Smooth muscle cell (in vitro differentiated cells): ENCODE measurements around the gene PSMD3. TPM values are rescaled to one million over a fixed set of nuclear protein-coding genes. Genes with fewer than 3 reads are reported as not detected.
"Not testable (repeated sequence)": the region's sequence is repeated elsewhere in the genome, so short reads cannot be mapped to it uniquely, and the experiment has no call there.

Experiments used
- DNase-seq: peaks from one replicate; lab custom pipeline; 2025; ENCODE audit not compliant: unreplicated experiment; lab: John Stamatoyannopoulos, UW
- H2AFZ ChIP-seq: fragments of 200-600 bp; sonication (generic); 2 replicates; pipeline ENCODE4 v1.6.0; 2016; ENCODE audit warnings: antibody characterized with exemption, low read depth, mild to moderate bottlenecking
- H3F3A ChIP-seq: fragments of 200-600 bp; sonication (generic); 2 replicates; pipeline ENCODE4 v1.6.0; 2017; ENCODE audit warnings: antibody characterized with exemption, low read depth
- H3K27ac ChIP-seq: fragments of 200-600 bp; sonication (generic); 2 replicates; pipeline ENCODE4 v1.5.1; 2016; ENCODE audit warnings: low read depth, mild to moderate bottlenecking
- H3K27me3 ChIP-seq: fragments of 200-600 bp; sonication (generic); 2 replicates; pipeline ENCODE4 v1.6.1; 2016; ENCODE audit warnings: low read depth, mild to moderate bottlenecking
- H3K36me3 ChIP-seq: fragments of 200-600 bp; sonication (generic); 2 replicates; pipeline ENCODE4 v1.5.1; 2016; ENCODE audit warnings: low read depth
- H3K4me1 ChIP-seq: fragments of 200-600 bp; sonication (generic); 2 replicates; pipeline ENCODE4 v1.5.1; 2016; ENCODE audit warnings: low read depth
- H3K4me2 ChIP-seq: fragments of 200-600 bp; sonication (generic); 2 replicates; pipeline ENCODE4 v1.6.0; 2016; ENCODE audit warnings: mild to moderate bottlenecking
- H3K4me3 ChIP-seq: fragments of 200-600 bp; sonication (generic); 2 replicates; pipeline ENCODE4 v1.5.1; 2016; ENCODE audit warnings: mild to moderate bottlenecking
- H3K79me2 ChIP-seq: fragments of 200-600 bp; sonication (generic); 2 replicates; pipeline ENCODE4 v1.6.0; 2016; ENCODE audit warnings: low read depth, mild to moderate bottlenecking
- H3K9ac ChIP-seq: fragments of 200-600 bp; sonication (generic); 2 replicates; pipeline ENCODE4 v1.6.0; 2016; ENCODE audit warnings: low read depth
- H3K9me3 ChIP-seq: fragments of 200-600 bp; sonication (generic); replicated peaks from 2 replicates; pipeline ENCODE4 v1.5.1; 2016; ENCODE audit warnings: low read depth
- H4K20me1 ChIP-seq: fragments of 200-600 bp; sonication (generic); 2 replicates; pipeline ENCODE4 v1.6.0; 2016; ENCODE audit warnings: low read depth
- CTCF ChIP-seq: fragments of 200-600 bp; sonication (generic); IDR thresholded peaks from 2 replicates; pipeline ENCODE4 v1.5.1; 2017; ENCODE audit warnings: borderline replicate concordance, mild to moderate bottlenecking, antibody characterized with exemption; ENCODE audit not compliant: insufficient read depth, poor library complexity, severe bottlenecking
- WGBS: methylation state at CpG from one replicate; pipeline ENCODE4 v1.1.7; 2016; ENCODE audit warnings: low lambda C conversion rate; 5-methylcytosine and 5-hydroxymethylcytosine counted together
- polyA plus RNA-seq: library from polyadenylated mRNA; unstranded; fragments of >200 nt; fragmentation: Nextera tagmentation; extraction: Ambion mirVana; gene quantifications from 2 replicates; pipeline ENCODE4 v1.2.1, GENCODE V29; 2016
- total RNA-seq: library from RNA; depleted of rRNA; stranded (reverse); fragments of >200 nt; gene quantifications from 2 replicates; pipeline ENCODE4 v1.2.3, GENCODE V29; 2014

PSMD3 gene
- total and polyA plus RNA-seq, 2 experiments from 2014 or later, result 83.8 to 110 TPM

- H2AFZ ChIP-seq, result no peak overlapping the region
- H3K4me3 ChIP-seq, result no peak overlapping the region
- H3K36me3 ChIP-seq, result peaks cover under 1% of the 10 kb centered on the region
- H3K9ac ChIP-seq, result no peak overlapping the region
- no peak overlapping the region for H3K4me2 ChIP-seq
- H3K9me3 ChIP-seq, result no peaks in the 10 kb centered on the region
- H3K4me1 ChIP-seq, result no peaks in the 10 kb centered on the region
- no peaks in the 10 kb centered on the region for H3K79me2 ChIP-seq
- 87% methylated on average over 6 of the region's 6 CpGs for WGBS
- H3F3A ChIP-seq, result no peaks in the 10 kb centered on the region
- H4K20me1 ChIP-seq, result no peaks in the 10 kb centered on the region
- DNase-seq, result no peak
- no peak for TF ChIP-seq CTCF
- H3K27me3 ChIP-seq, result no peaks in the 10 kb centered on the region
- H3K27ac ChIP-seq, result no peak overlapping the region
These were observed 16.2 kb downstream of the PSMD3 start for GRCh38 chr17:39996800-39997199.

- no peak for DNase-seq
- H3K79me2 ChIP-seq, result no peaks in the 10 kb centered on the region
- 95% methylated on average over 4 of the region's 4 CpGs for WGBS
- no peak overlapping the region for H3K9ac ChIP-seq
- H2AFZ ChIP-seq, result no peak overlapping the region
- no peaks in the 10 kb centered on the region for H4K20me1 ChIP-seq
- no peaks in the 10 kb centered on the region for H3K9me3 ChIP-seq
- H3K4me2 ChIP-seq, result no peak overlapping the region
- H3F3A ChIP-seq, result no peaks in the 10 kb centered on the region
- no peaks in the 10 kb centered on the region for H3K36me3 ChIP-seq
- H3K4me3 ChIP-seq, result no peak overlapping the region
- H3K27me3 ChIP-seq, result no peaks in the 10 kb centered on the region
- H3K4me1 ChIP-seq, result no peaks in the 10 kb centered on the region
- no peak for TF ChIP-seq CTCF
- no peak overlapping the region for H3K27ac ChIP-seq
These were observed 16.9 kb downstream of the PSMD3 start for GRCh38 chr17:39997543-39997942.

- WGBS, result 92% methylated on average over 4 of the region's 4 CpGs
- Histone ChIP-seq H2AFZ (no peak overlapping the region), H3F3A (no peaks in the 10 kb centered on the region), H3K9ac (no peak overlapping the region), H4K20me1 (no peaks in the 10 kb centered on the region), H3K27me3 (no peaks in the 10 kb centered on the region), H3K4me1 (no peaks in the 10 kb centered on the region), H3K27ac (no peak overlapping the region), H3K36me3 (no peaks in the 10 kb centered on the region), H3K4me3 (no peak overlapping the region), H3K79me2 (no peaks in the 10 kb centered on the region), H3K9me3 (no peaks in the 10 kb centered on the region), H3K4me2 (no peak overlapping the region)
- TF ChIP-seq CTCF, result no peak
- no peak for DNase-seq
These were observed 18.5 kb downstream of the PSMD3 start for GRCh38 chr17:39999067-39999466.

- Histone ChIP-seq H3K27ac (no peak overlapping the region), H3F3A (no peaks in the 10 kb centered on the region), H3K4me3 (no peak overlapping the region), H3K4me1 (no peaks in the 10 kb centered on the region), H3K9ac (no peak overlapping the region), H3K27me3 (no peaks in the 10 kb centered on the region), H3K79me2 (no peaks in the 10 kb centered on the region), H2AFZ (no peak overlapping the region), H3K9me3 (no peaks in the 10 kb centered on the region), H3K4me2 (no peak overlapping the region), H4K20me1 (no peaks in the 10 kb centered on the region), H3K36me3 (no peaks in the 10 kb centered on the region)
- WGBS, result 90% methylated on average over 7 of the region's 7 CpGs
- no peak for TF ChIP-seq CTCF
- no peak for DNase-seq
These were observed 19.6 kb downstream of the PSMD3 start for GRCh38 chr17:40000161-40000560.

GRCh38 chr17:40001335-40001734 lies 20.7 kb downstream of the PSMD3 start:
- not testable (repeated sequence) for H3K9me3 ChIP-seq, H2AFZ ChIP-seq, H4K20me1 ChIP-seq, DNase-seq, H3K4me2 ChIP-seq, H3F3A ChIP-seq, H3K4me1 ChIP-seq, H3K27me3 ChIP-seq, H3K27ac ChIP-seq, H3K9ac ChIP-seq, H3K36me3 ChIP-seq, H3K4me3 ChIP-seq, H3K79me2 ChIP-seq
- 97% methylated on average over 8 of the region's 8 CpGs for WGBS
